ENCODE measurements around the gene LMCD1. TPM values are rescaled to one million over a fixed set of nuclear protein-coding genes. Genes with fewer than 3 reads are reported as not detected.

The LMCD1 gene
- total RNA-seq, 1 donor from 2014 or later, result 57.6 TPM

DNA sequence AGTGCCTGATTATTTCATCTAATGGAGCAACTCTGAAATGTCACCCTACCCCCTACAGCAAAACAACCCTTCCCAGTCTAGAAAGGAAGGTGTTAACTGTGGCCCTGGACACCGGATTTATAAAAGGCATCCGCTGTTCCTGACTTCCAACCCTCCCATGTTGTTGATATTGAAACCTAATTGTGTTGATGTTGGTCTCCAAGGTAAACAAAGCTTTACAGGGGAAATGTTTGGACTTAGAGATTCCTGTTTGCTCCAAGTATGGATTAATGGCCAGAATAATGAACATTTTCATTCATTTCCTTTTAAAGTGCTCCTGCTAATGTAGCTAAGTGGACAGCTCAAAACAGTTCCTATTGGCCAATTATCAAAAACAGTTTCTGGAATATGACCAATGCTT, 19.4 kb upstream of the LMCD1 start:
- intact Hi-C loops (cut with DNase I), result loop anchor here (2.0 kb wide), 1 partner anchor 125 kb away; no protein-coding TSS in a partner anchor
- DNase-seq (ENCODE audit: low spot score), result no peak

GRCh38 chr3:8482960-8483665, 18.5 kb upstream of the LMCD1 start:
- intact Hi-C loops (cut with DNase I), result loop anchor here (1.0 to 2.0 kb wide), 2 partner anchors 18 to 124 kb away; partner anchors contain the start of gene LMCD1
- DNase-seq (ENCODE audit: low spot score), result peak; percentile 84

- intact Hi-C loops (cut with DNase I), result no loop called here
- no peak for DNase-seq (ENCODE audit: low spot score)
Measured at GRCh38 chr3:8484409-8485140, 17.0 kb upstream of the LMCD1 start.

DNA sequence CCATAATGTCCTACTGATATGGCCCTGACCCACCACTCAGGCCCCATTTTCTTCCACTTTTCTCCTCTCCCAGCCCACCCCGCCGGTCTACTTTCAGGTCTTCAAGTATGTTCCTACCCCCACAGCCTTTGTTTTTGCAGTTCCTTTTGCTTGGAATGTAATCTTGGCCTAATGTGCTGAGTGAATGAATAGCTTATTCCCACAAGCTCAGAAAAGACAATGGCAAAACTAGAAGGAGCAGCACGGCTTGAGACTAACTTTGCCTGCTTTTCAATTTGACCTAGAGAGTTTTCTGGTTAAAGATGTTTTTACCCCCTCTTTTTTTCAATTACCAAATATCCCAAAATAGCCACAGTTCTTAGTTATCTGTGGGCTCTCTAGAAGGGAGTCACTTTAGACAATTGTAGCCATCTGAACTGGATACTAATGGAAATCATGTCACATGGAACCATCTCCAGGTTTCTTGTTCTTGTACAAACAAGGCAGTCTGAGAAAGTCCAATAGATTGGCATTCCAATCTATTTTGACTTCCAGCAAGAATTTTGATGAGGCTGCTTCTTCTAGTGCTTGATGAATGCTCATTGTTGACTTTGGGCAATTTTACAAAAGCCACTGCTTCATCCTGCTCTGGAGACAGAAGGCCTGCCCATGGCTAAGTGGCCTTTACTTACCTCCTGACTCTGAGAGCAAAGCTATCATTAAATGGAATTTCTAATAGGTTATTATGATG, 16.3 kb upstream of the LMCD1 start:
- intact Hi-C loops (cut with DNase I), result no loop called here
- DNase-seq (ENCODE audit: low spot score), result no peak

DNA sequence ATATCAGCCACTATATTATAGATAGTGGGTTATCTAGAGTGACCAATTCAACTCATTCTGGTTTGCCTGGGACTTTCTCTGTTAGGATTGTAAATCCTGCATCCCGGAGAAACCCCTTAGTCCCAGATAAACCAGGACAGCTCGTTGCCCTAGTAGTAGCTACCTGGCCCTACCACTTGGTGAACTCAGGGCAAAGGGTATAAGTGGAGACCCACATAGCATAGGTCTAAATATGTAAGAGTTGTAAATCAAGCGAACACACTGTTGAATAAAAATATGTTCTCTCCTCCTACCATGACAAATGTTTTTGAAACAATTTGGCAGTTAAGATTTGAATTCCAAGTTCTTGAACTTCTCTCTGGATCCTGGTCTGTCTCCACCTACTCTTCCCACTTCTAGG, 15.7 kb upstream of the LMCD1 start:
- intact Hi-C loops (cut with DNase I), result no loop called here
- no peak for DNase-seq (ENCODE audit: low spot score)

DNA sequence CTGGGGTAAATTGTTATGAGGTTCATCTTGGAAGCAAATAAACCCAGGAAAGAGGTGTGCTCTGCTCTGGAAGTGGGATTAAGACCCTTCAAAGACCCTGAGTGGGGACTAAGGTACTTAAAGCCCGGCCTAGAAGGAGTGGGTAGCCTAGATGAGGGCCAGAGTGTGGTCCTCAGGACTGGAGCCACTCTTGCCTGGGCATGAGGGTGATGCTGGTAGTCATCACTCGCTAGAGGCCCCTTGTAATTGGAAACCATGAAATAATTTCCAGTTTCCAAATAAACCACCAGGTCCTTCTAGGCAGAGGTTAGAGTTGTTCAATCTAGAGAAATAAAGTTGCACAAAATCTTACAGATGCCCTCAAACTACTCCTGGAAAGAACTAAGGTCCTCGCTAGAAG, 15.2 kb upstream of the LMCD1 start:
- intact Hi-C loops (cut with DNase I), result no loop called here

GRCh38 chr3:8486936-8487335, 14.7 kb upstream of the LMCD1 start:
- no peak for DNase-seq (ENCODE audit: low spot score)
- intact Hi-C loops (cut with DNase I), result no loop called here

More for the DNA sequence above, 15.2 kb upstream of the LMCD1 start:
- no peak for DNase-seq (ENCODE audit: low spot score)

- DNase-seq (ENCODE audit: low spot score), result no peak
- intact Hi-C loops (cut with DNase I), result no loop called here
Measured at GRCh38 chr3:8488411-8488810, 13.2 kb upstream of the LMCD1 start.

DNA sequence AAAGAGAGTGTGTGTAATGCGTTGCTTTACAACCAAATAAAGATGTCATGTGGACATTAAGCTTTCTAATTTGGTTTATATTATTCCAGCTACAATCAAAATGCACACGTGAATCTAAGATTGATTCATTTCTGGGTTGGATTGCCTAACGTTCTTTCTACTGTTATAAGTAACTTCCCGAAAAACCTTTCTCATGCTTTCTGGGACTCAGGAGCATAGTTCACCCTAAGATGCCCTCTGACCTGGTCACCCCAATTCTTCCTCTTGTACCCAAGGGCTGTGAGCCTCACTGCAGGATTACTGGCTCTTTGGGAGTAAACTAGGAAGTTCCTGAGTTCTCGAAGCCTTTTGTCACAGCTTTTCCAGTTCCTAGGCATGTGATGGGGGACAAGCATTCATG, 12.7 kb upstream of the LMCD1 start:
- intact Hi-C loops (cut with DNase I), result no loop called here

GRCh38 chr3:8489278-8489792, 12.3 kb upstream of the LMCD1 start:
- intact Hi-C loops (cut with DNase I), result no loop called here
- DNase-seq (ENCODE audit: low spot score), result no peak

More for the DNA sequence above, 12.7 kb upstream of the LMCD1 start:
- no peak for DNase-seq (ENCODE audit: low spot score)

DNA sequence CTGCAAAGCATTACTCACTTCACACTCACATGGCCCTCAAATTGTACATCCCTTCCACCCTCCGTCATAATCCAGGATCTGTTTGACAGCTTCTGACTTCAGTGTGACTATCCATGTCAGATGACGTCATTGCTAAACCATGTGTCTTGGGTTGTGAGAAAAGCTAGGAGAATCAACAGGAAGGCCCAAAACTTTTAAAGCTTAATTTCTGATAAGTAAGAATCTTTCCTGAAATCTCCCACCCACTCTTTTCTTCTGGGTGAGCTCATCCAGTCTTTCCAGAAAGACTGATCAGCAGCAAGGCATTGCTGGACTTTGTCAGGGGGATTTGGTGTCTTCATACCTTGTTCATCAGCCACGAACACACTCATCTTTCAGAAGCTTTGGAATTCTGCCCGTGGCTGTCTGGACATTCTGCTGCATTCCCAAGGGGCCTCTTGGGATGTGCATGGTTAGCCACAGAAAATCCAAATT, 11.5 kb upstream of the LMCD1 start:
- DNase-seq (ENCODE audit: low spot score), result no peak
- intact Hi-C loops (cut with DNase I), result no loop called here

- no peak for DNase-seq (ENCODE audit: low spot score)
- intact Hi-C loops (cut with DNase I), result no loop called here
Measured at GRCh38 chr3:8491271-8492144, 10.1 kb upstream of the LMCD1 start.

DNA sequence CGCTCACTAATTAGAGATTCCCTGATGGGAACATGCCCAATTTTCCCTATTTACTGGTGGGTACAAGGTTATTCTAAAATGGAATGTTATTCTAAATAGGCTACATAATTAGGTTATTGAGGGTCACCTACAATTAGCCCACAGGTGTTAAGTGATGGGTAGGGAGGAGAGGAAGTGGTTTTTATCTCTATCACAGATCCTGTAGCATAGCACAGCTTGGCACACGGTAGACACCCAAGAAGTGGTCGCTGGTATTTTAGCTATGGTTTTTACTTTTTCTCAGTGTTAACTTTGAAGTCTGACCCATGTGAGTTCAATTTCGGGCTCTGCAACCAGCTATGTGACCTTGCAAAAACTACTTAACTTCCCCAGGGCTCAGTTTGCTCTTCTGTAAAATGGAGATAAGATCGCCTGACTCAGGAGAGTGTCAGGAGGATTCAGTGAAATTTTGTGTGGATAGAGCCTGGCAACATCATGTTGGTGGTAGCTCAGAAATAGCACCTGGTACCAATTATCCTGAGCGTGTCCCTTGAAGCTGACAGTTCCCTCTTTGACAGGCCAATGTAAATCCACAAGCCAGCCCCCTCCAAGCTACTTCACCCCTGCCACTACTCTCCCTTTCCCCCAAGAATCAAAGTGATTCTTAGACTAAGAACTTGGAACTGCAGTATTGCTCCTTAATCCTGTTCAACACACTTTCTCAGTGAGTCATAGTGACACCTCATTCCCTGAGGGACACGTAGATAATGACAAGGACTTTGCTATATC, 8.7 kb upstream of the LMCD1 start:
- intact Hi-C loops (cut with DNase I), result no loop called here
- no peak for DNase-seq (ENCODE audit: low spot score)

GRCh38 chr3:8493744-8494143, 7.9 kb upstream of the LMCD1 start:
- intact Hi-C loops (cut with DNase I), result no loop called here
- DNase-seq (ENCODE audit: low spot score), result no peak

- intact Hi-C loops (cut with DNase I), result no loop called here
- DNase-seq (ENCODE audit: low spot score), result no peak
Measured at GRCh38 chr3:8494327-8494726, 7.3 kb upstream of the LMCD1 start.

- intact Hi-C loops (cut with DNase I), result loop anchor here (5.0 kb wide), 1 partner anchor 160 kb away; no protein-coding TSS in a partner anchor
- DNase-seq (ENCODE audit: low spot score), result no peak
Measured at GRCh38 chr3:8497582-8497981, 4.0 kb upstream of the LMCD1 start.

DNA sequence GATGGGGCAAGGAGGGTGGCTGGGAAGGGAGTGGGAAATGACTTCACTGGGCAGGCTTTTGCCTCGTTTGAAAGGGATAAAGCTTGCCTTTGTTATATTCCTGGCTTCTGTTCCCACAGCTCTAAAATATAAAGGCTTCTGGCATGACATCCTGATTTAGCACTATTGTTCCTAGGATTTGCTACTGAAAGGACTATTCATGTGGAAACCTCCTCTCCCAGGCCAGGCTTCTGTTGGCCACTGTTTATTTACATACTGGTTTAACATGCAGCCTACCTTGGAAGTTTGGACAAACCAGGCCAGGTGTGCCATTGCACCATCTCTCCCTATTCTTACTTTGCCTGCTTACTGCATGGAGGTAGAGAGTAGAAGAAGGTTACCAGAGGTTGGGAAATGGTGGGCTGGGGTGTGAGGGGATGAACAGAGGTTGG, 2.4 kb upstream of the LMCD1 start:
- intact Hi-C loops (cut with DNase I), result loop anchor here (1.0 to 5.0 kb wide), 2 partner anchors 55 to 158 kb away; no protein-coding TSS in a partner anchor
- DNase-seq (ENCODE audit: low spot score), result no peak

DNA sequence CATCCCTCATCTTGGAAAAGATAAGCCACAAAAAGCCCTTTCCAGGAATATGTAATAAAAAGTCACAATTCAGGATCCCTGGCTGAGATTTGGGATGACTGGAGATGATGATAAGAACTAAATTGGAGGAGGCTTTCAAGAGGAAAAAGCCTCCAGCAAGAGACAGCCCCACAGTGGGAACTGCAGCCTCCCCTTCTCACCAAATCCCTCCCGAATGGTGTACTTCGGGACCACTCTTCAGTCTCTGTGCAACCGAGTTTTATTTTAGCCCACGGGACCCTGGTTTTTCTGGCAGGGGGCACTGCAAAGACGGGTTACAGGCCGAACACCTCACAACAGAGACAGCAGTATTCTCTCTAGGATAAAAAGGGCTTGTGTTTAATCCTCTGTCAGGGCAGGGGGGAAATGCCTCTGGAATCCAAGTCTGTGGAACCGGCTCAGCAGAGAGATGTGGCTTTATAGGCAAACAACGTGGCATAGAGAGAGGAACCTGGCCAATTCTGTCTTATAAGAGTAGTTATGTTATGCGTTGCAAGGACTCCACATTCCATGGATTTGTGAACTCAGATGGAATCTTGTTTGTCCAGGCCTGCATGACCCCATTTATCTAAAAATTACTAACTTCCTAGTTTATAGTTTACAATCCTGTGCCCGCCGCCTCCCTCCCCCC, 1.2 kb upstream of the LMCD1 start:
- intact Hi-C loops (cut with DNase I), result loop anchor here (5.0 kb wide), 1 partner anchor 72 kb away; no protein-coding TSS in a partner anchor
- no peak for DNase-seq (ENCODE audit: low spot score)
